Inferior parietal cortex (tissue), 1 donor: ENCODE results near the gene CPLX4.
A peak's percentile ranks its signal among the peaks of the same experiment; 100 is the strongest.
"Not testable (repeated sequence)": the region's sequence is repeated elsewhere in the genome, so short reads cannot be mapped to it uniquely, and the experiment has no call there.

ENCODE experiments used
- DNase-seq: peaks from one replicate; pipeline ENCODE4 v3.0.0-alpha.2; 2016; ENCODE audit errors: extremely low spot score

CPLX4 gene

DNA sequence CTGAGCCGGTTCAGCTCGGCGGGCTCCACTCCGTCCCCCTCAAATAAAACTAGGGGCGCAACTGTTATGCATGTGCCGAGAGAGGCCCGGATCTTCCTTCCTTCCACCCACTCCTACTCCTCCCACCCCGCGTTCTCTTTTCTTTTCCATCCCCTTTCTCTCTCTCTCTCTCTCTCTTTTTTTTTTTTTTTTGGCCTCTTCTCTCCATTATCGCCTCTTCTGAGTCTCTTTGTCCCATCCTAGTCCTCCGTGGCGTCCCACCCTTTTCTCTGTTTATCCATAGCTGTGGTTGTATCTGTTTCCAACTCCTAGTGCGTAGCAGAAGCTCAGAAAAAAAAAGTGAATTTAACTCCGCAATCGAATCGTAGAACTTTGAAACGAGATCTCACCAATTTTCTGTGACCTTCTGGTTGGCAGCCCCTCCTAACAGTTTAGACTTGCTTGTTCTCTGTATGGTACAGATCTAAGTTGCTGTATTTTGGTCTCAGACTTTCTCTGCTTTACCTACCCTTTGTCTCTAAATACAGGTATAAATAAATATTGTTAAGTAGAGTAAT lies 48.8 kb downstream of the CPLX4 start:
- no peak for DNase-seq

GRCh38 chr18:59268721-59269562 lies 49.5 kb downstream of the CPLX4 start:
- no peak for DNase-seq

- DNase-seq: no peak
These were observed 50.2 kb downstream of the CPLX4 start for GRCh38 chr18:59268127-59268720.

DNA sequence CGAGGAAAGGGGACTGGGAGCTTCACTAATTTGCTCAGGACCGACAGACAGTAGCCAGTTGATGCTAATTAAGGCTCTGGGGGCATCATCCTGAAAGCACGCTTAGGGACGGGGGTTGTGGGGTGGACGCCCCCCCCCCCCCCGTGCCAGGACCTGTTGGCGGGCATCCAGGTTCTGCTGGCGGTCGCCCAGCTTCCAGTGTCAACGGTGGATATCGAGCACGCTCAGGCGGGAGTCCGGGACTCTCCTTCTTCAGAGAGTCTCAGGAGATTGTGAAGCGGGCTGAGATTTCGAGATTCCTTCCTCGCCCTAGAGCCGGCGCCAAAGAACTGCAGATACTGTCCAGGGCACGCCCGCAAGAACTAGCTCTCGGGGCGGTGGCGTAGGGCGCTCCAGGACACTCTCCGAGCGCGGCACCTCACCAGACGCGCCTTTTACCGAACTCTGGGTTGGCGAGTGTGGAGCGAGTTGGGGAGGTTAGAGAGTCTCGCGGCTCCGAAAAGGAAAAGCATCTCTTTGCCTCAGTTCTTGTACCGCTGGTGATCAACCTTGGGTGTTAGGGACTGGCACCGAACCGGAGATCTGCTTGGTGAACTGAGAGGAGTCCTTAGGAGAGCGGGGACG lies 50.8 kb downstream of the CPLX4 start:
- DNase-seq: no peak

DNA sequence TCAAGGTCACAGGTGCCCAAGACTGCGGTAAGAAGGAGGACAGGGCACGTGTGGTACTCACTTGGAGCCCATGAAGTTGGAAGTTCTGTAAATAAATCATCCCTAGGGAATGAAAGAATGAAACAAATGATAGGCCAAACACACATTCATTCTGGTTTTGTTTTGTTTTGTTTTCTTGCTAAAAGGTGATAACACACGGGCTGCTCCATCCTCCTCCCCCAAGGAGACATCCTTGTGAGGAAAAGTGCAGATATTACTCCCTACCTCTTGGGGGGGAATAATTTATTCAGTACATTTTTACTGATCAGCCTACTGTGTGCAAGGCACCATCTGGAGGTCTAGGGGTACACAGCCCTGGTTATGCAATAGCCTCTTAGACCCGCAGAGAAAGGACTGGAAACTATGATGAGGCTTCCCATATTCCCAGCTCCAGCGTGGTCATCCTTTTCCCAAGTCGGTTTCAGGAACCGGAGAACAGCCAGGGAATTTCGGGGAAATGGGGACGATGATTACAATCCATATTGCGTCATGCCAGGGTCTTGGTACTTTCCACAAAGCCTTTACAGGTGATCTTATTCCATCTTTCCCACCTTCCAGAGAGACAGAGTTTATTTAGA lies 51.5 kb downstream of the CPLX4 start:
- no peak for DNase-seq

- no peak for DNase-seq
These were observed 52.0 kb downstream of the CPLX4 start for GRCh38 chr18:59266459-59266858.

GRCh38 chr18:59265974-59266369 lies 52.5 kb downstream of the CPLX4 start:
- DNase-seq: no peak

DNA sequence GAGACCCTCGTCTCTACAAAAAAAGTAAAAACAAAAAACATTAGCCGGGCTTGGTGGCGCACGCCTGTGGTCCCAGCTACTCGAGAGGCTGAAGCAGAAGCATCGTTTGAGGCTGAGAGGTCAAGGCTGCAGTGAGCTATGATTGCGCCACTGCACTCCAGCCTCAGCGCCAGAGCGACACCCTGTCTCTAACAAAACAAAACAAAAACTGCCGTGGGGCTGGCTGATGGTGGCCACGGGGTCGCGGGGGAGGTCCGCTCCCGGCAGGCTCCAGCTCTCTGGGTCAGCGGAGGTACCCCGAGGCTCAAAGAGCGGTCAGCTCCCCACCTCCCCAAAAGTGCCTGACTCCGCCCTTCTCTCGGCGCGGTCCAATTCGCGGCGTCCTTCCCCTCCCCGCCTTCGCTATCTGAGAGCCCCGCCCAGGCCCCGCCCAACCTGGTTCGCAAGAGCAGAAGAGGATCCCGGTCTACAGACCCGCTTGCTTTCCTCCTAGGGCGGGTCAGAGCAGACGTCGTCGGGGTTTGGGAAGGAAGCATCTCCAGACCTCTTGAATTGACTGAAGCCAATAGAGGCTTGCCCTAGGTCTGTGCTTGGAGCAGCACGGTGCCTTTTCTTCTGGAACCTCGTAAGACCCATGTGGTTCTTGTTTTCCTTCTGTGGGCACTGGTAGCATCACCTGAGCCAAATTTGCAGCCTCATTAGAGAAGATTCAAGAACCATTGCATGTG lies 53.0 kb downstream of the CPLX4 start:
- no peak for DNase-seq

- DNase-seq: no peak
These were observed 53.7 kb downstream of the CPLX4 start for GRCh38 chr18:59264651-59265245.

DNA sequence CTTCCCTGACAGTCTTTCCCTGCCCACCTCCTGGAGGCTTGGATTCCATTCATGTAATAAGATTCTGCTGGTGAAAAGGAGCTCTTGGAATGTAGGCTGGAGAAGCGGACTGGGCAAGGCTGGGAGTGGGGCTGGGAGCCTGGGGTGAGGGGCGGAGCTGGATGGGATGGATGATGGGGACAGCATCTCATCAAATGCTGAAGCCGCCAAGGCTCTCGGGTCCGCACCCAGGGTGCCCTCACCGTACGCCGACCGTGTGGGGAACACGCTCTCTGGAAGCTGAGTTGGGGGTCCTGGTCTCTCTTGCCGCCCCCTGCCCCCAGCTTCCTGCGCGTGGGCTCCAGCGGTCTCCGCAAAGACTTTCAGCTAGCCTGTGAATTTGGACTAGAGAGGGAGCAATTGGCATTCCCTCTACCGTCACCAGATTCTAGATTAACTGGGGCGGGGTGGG lies 54.3 kb downstream of the CPLX4 start:
- DNase-seq: no peak

DNA sequence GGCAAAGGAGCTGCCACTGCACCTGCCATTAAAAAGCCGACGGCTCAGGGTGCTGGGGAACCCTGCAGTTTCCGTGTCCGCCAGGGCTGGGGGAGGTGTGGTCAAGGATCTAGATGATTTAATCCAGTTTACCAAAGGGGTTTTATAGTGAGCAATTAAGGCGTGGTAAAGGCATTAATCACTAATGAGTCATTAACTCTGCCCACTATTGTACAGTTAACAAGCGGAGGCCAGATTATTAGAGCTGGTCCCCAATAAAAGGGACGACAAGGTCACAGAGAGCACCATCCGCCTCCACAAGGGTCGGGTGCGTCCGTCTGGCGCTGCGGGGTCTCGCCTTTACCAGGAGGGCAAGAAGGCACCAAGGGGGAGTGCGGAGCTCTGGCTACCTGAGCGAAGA lies 54.8 kb downstream of the CPLX4 start:
- no peak for DNase-seq

GRCh38 chr18:59262243-59262642 lies 56.2 kb downstream of the CPLX4 start:
- DNase-seq: not testable (repeated sequence)

GRCh38 chr18:59261842-59262241 lies 56.6 kb downstream of the CPLX4 start:
- not testable (repeated sequence) for DNase-seq

GRCh38 chr18:59255491-59255890 lies 63.0 kb downstream of the CPLX4 start:
- DNase-seq: not testable (repeated sequence)

DNA sequence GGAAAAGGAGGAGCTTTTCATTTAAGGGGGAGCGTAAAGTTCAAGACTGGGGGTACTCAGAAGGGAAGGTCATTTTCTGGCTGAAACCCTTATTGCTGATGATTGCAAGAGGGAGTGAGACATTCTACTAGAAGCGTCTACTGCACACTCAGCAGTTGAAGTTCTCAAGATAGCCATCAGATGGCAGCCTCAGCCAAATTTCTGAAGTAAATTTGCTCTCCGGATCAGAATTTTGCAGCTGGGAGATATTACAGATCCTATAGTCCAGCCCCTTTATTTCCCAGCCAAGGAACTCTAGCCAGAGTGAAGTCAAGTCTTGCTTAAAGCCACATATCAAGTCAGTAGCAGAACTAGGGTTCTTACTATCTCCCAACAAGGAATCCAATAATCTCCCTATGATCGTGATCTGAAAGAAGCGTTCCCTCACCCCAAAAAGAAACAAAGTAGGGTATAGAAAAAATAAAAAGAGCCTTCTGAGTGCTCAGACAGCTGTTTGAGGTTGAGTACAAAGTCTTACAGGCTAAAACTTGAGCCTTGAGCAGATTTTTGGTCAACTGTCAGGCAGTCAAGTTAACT lies 69.2 kb downstream of the CPLX4 start:
- DNase-seq: peak; percentile 88

- no peak for DNase-seq
These were observed 71.7 kb downstream of the CPLX4 start for GRCh38 chr18:59246796-59247195.
